NCI-H510A (cell line): ENCODE results near the gene SPINT3.
A peak's percentile ranks its signal among the peaks of the same experiment; 100 is the strongest.
"Not testable (repeated sequence)": the region's sequence is repeated elsewhere in the genome, so short reads cannot be mapped to it uniquely, and the experiment has no call there.

Source experiments
- DNase-seq: peaks from one replicate; lab custom pipeline; 2025; lab: John Stamatoyannopoulos, UW

Gene SPINT3

DNA sequence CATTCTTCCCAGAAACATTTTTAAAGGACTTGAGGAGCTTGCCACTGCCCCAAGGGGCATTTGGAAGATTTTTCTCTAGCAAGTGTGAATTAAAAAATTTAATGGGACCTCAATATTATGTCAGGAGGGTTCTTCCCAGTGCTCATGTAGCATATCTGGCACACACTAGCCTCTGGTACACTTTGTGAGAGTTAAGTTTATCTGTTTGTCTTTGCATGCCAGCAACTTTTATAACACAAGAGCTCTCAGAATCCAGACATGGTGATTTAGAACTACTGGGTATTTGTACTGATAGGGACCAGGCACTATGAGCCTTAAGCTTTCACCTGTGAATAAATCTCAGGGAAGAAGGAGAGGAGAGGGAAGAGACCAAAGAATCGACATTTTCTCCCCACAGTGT, 12.9 kb downstream of the SPINT3 start:
- DNase-seq, result no peak

DNA sequence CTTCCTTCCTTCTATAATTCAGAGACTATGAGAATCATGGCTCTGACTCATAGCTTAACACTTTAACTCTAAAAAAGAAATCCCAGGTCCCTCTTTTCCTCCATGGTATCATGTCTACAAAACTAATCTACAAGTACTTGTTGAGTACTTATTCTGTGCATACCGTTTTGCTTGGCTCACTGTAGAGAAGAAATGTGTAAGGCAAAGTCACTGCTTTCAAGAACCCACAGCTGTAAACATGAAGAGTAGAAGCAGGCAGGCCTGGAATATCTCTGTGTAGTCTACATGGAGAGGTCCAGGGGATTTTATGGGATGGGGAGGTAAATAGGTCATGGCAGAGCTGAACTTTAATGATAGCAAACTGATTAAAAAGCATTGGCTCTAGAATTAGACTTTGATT, 13.8 kb downstream of the SPINT3 start:
- no peak for DNase-seq

DNA sequence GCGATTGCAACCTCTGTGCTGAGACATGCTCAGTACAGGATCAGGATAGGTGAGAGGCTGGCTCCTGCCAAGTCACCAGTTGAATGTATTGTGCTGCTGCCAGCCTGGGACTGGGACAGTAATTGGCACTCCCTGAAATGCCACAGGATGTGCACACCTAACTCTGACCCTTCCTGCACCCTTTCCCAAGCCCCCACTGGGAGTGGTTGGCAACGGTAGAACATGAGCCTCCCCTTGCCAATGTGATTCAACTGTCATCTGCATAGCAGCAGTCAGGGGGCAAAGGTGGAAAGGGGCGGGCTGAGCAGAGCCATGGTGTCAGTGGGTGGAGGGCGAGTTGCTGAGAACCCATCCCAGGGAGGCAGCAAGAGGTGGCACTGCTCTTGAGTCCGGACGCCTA, 15.4 kb downstream of the SPINT3 start:
- DNase-seq, result no peak

DNA sequence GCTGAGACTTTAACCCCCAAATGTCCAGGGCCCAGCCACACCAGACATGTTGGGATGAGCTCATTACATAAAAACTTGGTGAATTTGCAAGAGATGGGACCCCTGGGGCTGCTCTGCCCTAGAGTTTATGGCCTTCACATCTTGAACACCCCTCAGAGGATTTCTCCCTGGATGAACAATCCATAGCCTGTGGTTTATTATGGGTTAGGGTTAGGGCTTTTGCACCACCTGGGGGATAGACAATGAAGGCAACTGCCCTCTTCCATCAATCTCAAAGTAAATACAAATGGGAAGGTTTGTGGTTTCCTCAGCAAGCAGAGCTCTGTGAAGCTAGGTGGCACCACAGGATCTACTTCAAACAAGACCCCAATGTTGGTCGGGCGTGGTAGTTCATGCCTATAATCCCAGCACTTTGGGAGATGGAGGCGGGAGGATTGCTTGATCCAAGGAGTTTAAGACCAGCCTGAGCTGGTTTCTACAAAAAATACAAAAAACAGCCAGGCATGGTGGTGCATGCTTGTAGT, 17.4 kb downstream of the SPINT3 start:
- DNase-seq, result no peak

DNA sequence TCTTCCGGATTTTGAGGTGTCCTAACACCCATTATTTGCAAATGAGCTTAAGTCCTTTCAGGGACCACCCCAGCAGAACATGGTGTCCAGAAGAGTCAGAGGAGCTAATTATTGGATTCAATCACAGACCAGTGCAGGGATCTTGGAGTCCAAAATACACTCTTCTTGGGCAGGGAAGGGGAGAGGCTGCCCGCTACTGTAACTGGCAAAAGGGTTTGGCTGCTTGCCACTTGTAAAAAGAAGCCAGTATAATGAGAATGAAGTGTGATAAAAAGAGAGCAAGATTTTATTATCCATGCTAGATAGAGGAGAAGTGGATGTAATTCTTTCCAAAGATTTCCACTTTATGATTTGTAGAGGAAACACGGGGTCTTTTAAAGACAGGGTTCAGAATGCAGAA, 19.3 kb downstream of the SPINT3 start:
- DNase-seq, result no peak

DNA sequence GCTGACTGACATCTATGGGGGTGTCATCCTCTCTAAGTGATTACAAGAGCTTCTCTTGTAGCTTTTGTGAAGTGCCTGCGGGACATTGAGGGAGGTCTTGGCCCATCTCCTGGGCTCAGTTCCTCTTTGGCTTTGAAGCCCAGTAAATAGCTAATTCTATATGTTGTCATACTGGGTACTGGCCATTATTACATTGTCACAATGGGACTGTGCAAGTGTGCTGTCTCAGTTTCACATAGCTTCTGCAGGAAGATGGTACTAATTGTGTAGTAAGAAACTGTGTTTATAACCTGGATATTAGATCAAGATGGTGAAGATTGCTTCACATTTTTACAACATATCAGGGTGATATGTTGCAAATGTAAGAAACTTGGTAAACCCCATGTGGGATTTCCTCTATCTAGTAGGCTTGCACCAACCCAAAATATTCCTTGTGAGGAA, 19.9 kb downstream of the SPINT3 start:
- no peak for DNase-seq

DNA sequence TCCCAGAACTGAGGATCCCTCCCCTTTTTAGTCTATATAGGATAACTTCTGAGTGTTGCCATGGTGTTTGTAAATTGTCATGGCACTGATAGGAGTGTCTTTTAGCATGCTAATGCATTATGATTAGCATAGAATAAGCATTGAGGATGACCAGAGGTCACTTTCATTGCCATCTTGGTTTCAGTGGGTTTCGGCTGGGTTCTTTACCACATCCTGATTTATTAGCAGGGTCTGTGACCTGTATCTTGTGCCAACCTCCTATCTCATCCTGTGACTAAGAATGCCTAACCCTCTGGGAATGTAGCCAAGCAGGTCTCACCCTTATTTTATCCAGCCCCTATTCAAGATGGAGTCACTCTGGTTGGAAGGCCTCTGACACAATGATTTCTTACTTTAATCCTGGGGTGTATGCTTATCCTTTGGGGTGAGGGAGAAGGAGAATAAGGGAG, 26.3 kb downstream of the SPINT3 start:
- no peak for DNase-seq

DNA sequence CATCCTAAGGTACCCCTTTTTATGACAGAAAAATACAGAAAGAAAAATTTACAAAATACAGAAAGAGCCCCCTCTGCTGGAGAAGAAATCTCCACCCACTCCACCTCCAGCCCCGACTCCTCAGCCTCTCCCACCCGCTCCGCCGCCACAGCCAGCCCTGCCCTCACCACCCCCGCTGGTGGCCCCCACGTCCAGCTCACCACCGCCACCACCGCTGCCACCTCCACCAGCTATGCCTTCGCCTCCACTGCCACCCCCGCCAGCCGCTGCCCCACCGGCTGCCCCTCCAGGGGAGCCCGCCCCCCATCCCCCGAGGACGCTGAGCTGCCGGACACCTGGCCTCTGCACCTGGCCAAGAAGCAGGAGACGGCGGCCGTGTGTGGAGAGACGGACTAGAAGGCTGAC, 28.2 kb downstream of the SPINT3 start:
- DNase-seq, result no peak

DNA sequence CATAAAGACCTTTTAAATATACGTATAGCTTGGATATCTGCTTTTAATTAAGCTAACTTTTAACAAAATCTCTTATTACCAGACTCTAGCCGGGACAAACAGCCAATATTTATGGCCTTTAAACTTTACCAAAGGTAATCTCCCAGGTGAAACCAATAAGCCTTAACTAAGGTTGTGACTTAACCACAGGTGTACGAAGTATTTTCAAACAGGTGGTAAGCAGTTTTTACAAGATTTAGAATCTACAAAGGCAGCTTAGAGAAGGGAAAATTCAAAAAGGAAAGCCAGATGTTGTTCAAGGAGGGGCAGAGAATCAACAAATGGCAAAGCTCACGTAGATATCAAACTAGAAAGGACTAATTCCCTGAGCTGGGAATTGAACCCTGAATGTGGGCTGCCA, 30.0 kb downstream of the SPINT3 start:
- no peak for DNase-seq

DNA sequence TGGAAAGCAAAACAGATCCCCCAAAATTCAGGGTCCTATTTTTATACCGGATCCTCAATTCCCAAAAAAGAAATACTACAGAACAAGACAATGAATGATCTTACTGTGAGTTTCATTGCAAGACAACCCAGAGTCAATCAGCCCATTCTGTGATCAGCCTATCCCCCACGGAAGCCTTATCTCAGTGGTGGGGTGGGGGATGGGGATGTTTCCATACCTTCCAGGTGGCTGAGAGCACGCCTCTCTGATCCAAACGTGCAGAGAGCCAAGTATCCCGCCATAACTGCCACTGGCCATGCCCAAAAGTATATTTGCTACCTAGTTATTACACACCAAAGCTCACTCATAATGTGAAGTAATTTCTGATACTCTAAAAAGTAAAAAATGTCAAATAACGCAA, 30.7 kb downstream of the SPINT3 start:
- no peak for DNase-seq

DNA sequence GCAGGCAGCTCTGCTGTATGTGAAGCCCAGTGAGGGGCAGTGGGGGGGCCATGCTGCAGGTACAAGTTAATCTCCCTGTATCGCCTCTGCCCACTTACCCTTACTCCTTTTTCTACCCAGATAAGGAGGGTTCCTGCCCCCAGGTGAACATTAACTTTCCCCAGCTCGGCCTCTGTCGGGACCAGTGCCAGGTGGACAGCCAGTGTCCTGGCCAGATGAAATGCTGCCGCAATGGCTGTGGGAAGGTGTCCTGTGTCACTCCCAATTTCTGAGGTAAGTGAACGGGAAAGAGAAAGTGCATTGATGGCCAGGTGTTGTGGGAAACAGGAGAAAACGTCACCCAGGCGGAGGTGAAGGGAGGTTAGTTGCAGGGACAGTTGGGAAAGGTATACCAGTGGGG, 35.6 kb downstream of the SPINT3 start:
- DNase-seq, result no peak

DNA sequence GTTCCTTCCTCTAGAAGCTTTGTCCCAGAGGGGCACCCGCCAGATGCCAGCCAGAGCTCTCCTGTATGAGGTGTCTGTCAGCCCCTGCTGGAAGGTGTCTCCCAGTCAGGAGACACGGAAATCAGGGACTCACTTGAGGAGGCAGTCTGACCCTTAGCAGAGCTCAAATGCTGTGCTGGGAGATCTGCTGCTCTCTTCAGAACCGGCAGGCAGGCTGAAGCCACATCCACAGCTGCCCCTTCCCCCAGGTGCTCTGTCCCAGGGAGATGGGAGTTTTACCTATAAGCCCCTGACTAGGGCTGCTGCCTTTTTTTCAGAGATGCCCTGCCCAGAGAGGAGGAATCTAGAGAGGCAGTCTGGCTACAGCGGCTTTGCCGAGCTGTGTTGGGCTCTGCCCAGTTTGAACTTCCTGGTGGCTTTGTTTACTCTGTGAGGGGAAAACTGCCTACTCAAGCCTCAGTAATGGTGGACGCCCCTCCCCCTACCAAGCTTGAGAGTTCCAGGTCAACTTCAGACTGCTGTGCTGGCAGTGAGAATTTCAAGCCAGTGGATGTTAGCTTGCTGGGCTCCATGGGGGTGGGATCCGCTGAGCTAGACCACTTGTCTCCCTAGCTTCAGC, 37.8 kb downstream of the SPINT3 start:
- not testable (repeated sequence) for DNase-seq

DNA sequence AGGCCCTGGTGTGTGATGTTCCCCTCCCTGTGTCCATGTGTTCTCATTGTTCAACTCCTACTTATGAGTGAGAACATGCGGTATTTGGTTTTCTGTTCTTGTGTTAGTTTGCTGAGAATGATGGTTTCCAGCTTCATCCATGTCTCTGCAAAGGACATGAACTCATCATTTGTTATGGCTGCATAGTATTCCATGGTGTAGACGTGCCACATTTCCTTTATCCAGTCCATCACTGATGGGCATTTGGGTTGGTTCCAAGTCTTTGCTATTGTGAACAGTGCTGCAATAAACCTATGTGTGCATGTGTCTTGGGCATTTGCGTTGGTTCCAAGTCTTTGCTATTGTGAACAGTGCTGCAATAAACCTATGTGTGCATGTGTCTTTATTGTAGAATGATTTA, 43.1 kb downstream of the SPINT3 start:
- not testable (repeated sequence) for DNase-seq

DNA sequence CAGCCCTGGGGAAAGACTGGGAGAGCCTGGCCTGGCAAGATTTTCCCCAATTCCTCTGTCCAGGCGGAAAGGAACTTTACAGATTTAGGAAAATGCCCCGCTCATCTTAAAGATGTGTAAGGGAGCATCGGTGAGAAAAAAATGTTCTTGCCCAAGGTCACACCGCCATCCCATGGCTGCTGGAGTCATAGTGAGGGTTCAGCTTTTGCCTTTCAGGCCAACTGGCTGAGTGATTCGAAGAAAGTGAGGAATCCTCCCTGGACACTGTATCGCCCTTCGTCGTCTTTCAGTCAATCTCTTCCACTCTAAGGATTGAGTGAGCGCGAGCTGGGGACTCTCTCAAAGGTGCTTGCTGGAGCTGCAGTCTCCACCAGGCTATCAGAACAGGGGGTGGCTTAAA, 44.5 kb downstream of the SPINT3 start:
- DNase-seq, result no peak

DNA sequence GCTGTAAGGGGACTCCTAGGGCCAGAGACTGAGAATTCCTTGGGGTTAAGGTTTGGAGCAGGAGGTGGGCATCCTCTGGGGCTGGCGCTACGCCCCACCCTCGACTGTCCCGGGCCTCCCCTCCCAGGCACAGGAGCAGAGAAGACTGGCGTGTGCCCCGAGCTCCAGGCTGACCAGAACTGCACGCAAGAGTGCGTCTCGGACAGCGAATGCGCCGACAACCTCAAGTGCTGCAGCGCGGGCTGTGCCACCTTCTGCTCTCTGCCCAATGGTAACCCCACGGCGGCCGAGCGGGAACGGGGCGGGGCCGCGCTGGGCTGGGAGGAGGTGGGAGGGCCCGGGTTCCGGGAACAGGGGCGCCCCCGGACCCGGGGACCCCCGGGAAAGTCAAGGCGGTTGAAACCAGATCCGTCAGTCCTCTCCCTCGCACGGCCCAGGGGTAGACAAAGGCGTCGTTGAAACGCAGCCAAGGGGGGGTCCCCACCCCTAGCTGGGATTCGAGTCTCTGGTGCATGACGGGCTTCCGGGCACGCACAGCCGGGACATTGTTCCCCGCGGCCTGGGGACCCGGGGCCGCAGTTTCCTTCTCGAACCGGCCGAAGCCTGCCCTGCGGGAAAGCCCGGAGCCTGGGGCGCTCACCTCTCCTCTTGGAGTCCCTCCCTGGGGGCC, 45.0 kb downstream of the SPINT3 start:
- no peak for DNase-seq

DNA sequence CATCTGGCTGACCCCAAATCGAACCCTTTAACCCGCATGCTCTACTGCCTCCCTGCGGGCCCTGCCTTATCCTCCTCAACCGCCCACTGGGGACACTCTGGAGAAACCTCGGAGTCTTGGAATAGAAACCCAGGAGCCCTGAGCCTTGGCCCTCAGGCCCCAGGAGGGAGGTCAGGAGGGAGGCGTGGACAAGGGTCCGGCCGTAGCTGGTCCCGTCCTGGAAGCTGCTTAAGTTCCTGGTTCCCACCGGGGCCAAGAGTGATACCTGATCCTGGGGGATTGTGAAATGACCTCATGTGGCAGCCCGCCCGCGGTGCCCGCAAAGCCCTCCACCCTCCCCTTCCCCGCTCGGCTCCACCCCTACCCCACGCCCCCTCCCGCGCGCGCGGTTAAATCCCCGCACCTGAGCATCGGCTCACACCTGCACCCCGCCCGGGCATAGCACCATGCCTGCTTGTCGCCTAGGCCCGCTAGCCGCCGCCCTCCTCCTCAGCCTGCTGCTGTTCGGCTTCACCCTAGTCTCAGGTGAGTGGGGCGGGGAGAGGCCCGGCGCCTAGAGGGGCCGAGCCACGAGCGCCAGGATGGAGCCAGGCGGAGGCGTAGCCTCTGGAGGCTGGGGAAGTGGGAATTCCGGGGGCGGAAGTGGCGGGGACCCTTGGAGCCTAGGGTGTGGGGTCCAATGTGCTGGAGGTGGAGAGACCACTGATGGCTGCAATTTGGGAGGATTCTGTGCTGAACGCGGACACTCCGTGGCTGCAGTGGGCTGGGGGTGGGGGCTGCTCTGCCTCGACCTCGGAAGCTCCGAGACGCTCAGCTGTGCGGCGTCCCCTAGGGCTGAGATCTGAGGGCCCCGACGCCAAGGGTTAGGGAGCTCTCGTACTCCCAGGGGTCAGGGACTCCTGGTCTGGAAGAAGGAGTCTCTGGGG, 45.8 kb downstream of the SPINT3 start, which contains the start of gene WFDC2:
WFDC2 (plus strand) TSS at position 418 of the 926 bp plus-strand sequence; CDS start at position 447, 29 bp downstream.
- DNase-seq, result peak; percentile 51

DNA sequence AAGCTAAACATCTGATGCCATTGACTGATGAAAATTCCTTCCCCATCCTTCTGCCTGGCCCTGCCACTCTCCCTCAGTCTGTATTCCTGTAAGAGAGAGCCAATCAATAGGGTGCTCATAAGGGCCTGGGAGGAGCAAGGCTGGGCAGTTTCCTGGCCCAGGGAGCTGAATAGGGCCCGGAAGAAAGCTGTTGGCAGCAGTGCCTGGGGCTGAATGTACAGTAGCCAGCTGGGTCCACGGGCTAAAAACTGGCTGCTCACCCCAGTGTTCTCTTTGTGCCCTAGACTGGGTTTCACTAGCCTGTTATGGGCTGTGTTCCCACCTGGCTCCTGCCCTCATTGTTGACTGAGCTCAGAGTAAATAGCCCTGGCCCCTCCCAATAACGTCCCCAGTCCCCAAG, 47.6 kb downstream of the SPINT3 start:
- peak; percentile 67 for DNase-seq

DNA sequence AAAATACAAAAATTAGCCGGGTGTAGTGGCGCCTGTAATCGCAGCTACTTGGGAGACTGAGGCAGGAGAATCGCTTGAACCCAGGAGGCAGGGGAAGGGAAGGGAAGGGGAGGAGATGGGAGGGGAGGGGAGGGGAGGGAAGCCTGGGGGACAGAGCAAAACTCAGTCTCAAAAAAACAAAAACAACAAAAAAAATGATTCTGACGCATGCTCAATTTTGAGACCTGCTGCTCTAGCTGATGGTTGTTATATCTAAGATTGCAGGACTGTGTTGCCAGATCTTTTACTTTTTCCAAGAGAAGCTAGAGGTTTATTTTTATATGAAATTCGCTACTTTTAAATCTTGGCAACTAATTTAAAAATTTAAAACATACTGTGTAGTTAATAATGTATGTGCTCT, 48.2 kb downstream of the SPINT3 start:
- DNase-seq, result no peak

DNA sequence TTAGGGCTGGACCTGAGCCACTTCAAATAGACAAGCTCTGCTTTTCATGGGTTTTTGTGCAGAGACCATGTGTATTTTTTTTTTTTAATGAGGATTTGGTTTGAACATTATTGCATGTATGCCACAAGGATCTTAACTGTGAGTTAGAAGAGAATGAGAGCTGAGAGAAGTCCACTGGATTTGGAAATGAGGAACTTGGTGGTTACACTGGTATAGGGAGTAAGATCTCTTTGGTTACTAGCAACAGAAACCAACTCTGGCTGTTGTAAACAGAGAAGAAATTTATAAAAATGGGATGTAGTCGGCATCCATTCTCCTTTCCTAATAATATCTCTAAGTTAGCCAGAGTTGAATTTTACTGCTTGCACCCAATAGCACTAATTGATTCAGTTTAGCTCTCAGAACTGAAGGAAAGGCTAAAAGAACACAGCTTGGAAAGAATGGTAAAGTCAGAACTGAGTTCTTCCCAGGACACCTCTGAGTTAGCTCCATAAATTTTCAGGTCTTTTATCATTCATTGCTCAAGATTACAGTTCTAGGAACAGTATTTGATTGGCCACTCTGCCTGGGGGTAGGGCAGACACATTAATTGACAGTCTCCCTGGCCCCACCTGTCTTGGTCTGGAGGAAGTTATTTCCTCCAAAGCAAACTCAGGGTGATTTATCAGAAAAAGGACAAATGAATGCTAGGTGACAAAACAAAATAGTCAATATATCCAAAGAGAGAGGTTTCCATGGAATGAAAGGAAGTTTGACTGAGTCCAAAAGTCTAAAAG, 49.7 kb downstream of the SPINT3 start:
- DNase-seq, result no peak

DNA sequence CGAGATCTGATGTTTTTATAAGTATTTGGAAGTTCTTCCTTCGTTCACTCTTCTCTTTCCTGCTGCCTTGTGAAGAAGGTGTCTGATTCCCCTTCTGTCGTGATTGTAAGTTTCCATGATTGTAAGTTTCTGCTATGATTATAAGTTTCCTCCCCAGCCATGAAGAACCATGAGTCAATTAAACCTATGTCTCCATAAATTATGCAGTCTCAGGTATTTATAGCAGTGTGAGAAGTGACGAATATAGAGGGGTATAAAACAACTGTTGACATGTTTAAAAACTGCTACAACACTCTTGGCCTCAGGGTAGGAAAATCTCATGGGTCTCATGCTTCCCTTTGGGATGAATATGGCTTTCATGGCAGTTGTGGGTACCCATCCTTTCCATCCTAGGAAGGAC, 51.7 kb downstream of the SPINT3 start:
- no peak for DNase-seq

DNA sequence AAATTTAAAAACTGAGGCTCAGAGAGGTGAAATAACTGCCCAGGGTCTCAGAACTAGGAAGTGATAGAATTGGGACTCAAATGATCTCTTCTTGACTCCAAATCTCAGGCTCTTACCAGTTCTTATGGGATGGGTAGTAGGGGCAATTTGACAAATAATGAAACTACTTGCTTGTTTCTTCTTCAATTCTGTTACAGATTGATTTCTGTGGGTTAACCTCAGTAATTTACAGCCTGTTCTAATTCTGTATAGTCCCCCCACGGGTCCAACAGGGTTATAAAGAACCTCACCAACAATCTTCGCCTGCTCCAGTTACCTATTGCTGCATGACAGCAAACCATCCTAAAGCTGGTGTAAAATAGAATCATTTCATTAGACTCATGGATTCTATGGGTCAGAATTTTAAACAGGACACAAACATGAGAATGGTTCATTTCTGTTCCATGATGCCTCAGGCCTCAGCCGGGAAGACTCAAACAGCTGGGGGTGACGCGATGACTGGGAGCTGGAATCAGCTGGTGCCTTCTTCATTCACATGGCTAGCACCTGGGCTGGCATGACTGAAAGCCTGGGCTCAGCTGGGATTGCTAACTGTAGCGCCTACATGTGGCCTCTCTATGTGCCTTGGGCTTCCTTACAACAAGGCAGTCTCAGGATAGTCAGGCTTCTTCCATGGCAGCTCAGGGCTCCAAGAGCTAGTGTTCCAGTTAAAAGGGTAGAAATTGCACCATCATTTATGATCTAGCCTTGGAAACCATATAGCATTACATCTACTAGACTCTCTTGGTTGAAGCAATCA, 52.5 kb downstream of the SPINT3 start:
- DNase-seq, result no peak
